Measurements from ENCODE around the gene LIN7C.
"Not testable (repeated sequence)": the region's sequence is repeated elsewhere in the genome, so short reads cannot be mapped to it uniquely, and the experiment has no call there.

Gene LIN7C

GRCh38 chr11:27451244-27451965 is 55.2 kb downstream of the LIN7C start:
- TF ChIP-seq EZH2phosphoT487 (IDR thresholded peaks at IDR 0.05; ENCODE audit: low read length) (no peak), CTCF (IDR thresholded peaks at IDR 0.05; ENCODE audit: low read length) (no peak), EZH2 (optimal IDR thresholded peaks at IDR 0.05; ENCODE audit: low read depth, low read length) (no peak)
- no peak for DNase-seq
- Histone ChIP-seq H3K9me2 (replicated peaks; ENCODE audit: insufficient read depth, low read length) (no peaks in the 10 kb centered on the region), H3K4me1 (ENCODE audit: low read length) (no peaks in the 10 kb centered on the region), H3K9me3 (replicated peaks; ENCODE audit: insufficient read depth, low read length) (no peaks in the 10 kb centered on the region), H3F3A (ENCODE audit: insufficient read depth, low read length) (no peaks in the 10 kb centered on the region), H3K36me3 (replicated peaks; ENCODE audit: insufficient read depth, low read length) (no peaks in the 10 kb centered on the region), H3K27me3 (replicated peaks; ENCODE audit: insufficient read depth, low read length) (no peaks in the 10 kb centered on the region), H2AFZ (ENCODE audit: low read length) (no peak overlapping the region), H3K9ac (ENCODE audit: low read length) (no peak overlapping the region), H3K27ac (ENCODE audit: low read length) (no peak overlapping the region), H3K79me2 (ENCODE audit: low read length) (no peaks in the 10 kb centered on the region), H3K4me3 (ENCODE audit: low read length) (no peak overlapping the region), H3K4me2 (ENCODE audit: low read depth, low read length) (no peak overlapping the region), H4K20me1 (ENCODE audit: insufficient read depth, low read length) (no peaks in the 10 kb centered on the region)

GRCh38 chr11:27448184-27448540 is 58.4 kb downstream of the LIN7C start:
- H3K9me2 ChIP-seq (replicated peaks; ENCODE audit: insufficient read depth, low read length); H4K20me1 ChIP-seq (ENCODE audit: insufficient read depth, low read length); H3K9ac ChIP-seq (ENCODE audit: low read length); H3F3A ChIP-seq (ENCODE audit: insufficient read depth, low read length); H3K4me2 ChIP-seq (ENCODE audit: low read depth, low read length); H3K9me3 ChIP-seq (replicated peaks; ENCODE audit: insufficient read depth, low read length); H3K4me1 ChIP-seq (ENCODE audit: low read length); H3K27me3 ChIP-seq (replicated peaks; ENCODE audit: insufficient read depth, low read length); H3K4me3 ChIP-seq (ENCODE audit: low read length); DNase-seq; H3K27ac ChIP-seq (ENCODE audit: low read length); H2AFZ ChIP-seq (ENCODE audit: low read length); H3K36me3 ChIP-seq (replicated peaks; ENCODE audit: insufficient read depth, low read length); H3K79me2 ChIP-seq (ENCODE audit: low read length): not testable (repeated sequence)

- H3F3A ChIP-seq (ENCODE audit: insufficient read depth, low read length): no peaks in the 10 kb centered on the region
- no peaks in the 10 kb centered on the region for H4K20me1 ChIP-seq (ENCODE audit: insufficient read depth, low read length)
- no peaks in the 10 kb centered on the region for H3K9me3 ChIP-seq (replicated peaks; ENCODE audit: insufficient read depth, low read length)
- H3K79me2 ChIP-seq (ENCODE audit: low read length): no peaks in the 10 kb centered on the region
- H3K4me3 ChIP-seq (ENCODE audit: low read length): no peak overlapping the region
- H3K36me3 ChIP-seq (replicated peaks; ENCODE audit: insufficient read depth, low read length): no peaks in the 10 kb centered on the region
- H2AFZ ChIP-seq (ENCODE audit: low read length): no peak overlapping the region
- no peak for DNase-seq
- H3K4me1 ChIP-seq (ENCODE audit: low read length): no peaks in the 10 kb centered on the region
- TF ChIP-seq EZH2 (optimal IDR thresholded peaks at IDR 0.05; ENCODE audit: low read depth, low read length): no peak
- no peak for TF ChIP-seq EZH2phosphoT487 (IDR thresholded peaks at IDR 0.05; ENCODE audit: low read length)
- no peak for TF ChIP-seq CTCF (IDR thresholded peaks at IDR 0.05; ENCODE audit: low read length)
- no peaks in the 10 kb centered on the region for H3K9me2 ChIP-seq (replicated peaks; ENCODE audit: insufficient read depth, low read length)
- H3K27ac ChIP-seq (ENCODE audit: low read length): no peak overlapping the region
- no peak overlapping the region for H3K4me2 ChIP-seq (ENCODE audit: low read depth, low read length)
- no peaks in the 10 kb centered on the region for H3K27me3 ChIP-seq (replicated peaks; ENCODE audit: insufficient read depth, low read length)
- H3K9ac ChIP-seq (ENCODE audit: low read length): no peak overlapping the region
These were observed 59.0 kb downstream of the LIN7C start for GRCh38 chr11:27447288-27448183.

GRCh38 chr11:27445625-27446024 is 60.9 kb downstream of the LIN7C start:
- Histone ChIP-seq H3K9ac (ENCODE audit: low read length) (no peak overlapping the region), H3K79me2 (ENCODE audit: low read length) (no peaks in the 10 kb centered on the region)

More at GRCh38 chr11:27445625-27446024, 60.9 kb downstream of the LIN7C start:
- H3K9me3 ChIP-seq (replicated peaks; ENCODE audit: insufficient read depth, low read length): no peaks in the 10 kb centered on the region
- TF ChIP-seq EZH2phosphoT487 (IDR thresholded peaks at IDR 0.05; ENCODE audit: low read length) (no peak), EZH2 (optimal IDR thresholded peaks at IDR 0.05; ENCODE audit: low read depth, low read length) (no peak), CTCF (IDR thresholded peaks at IDR 0.05; ENCODE audit: low read length) (no peak)
- no peak for DNase-seq
- no peaks in the 10 kb centered on the region for H3K36me3 ChIP-seq (replicated peaks; ENCODE audit: insufficient read depth, low read length)
- H3K27me3 ChIP-seq (replicated peaks; ENCODE audit: insufficient read depth, low read length): no peaks in the 10 kb centered on the region
- H3K4me2 ChIP-seq (ENCODE audit: low read depth, low read length): no peak overlapping the region
- H3K9me2 ChIP-seq (replicated peaks; ENCODE audit: insufficient read depth, low read length): no peaks in the 10 kb centered on the region
- H2AFZ ChIP-seq (ENCODE audit: low read length): no peak overlapping the region
- H3K4me1 ChIP-seq (ENCODE audit: low read length): no peaks in the 10 kb centered on the region
- no peaks in the 10 kb centered on the region for H4K20me1 ChIP-seq (ENCODE audit: insufficient read depth, low read length)
- no peaks in the 10 kb centered on the region for H3F3A ChIP-seq (ENCODE audit: insufficient read depth, low read length)
- no peak overlapping the region for H3K27ac ChIP-seq (ENCODE audit: low read length)
- no peak overlapping the region for H3K4me3 ChIP-seq (ENCODE audit: low read length)
